OCI-LY3 (cell line): ENCODE results near the gene NCKAP5.

Experiments used
- CTCF ChIP-seq: fragments of 200-600, 300-600 bp; sonication (generic); IDR thresholded peaks from 2 replicates; pipeline ENCODE4 v1.5.1; 2014; ENCODE audit warnings: antibody characterized with exemption, low read length, low read depth
- EZH2phosphoT487 ChIP-seq: fragments of 200-600 bp; shearing (Covaris generic); IDR thresholded peaks from 2 replicates; pipeline ENCODE4 v1.6.1; 2018; ENCODE audit warnings: antibody characterized with exemption, mixed run types, low read depth

- TF ChIP-seq CTCF (no peak), EZH2phosphoT487 (no peak)
Observed at GRCh38 chr2:133461484-133461883, 106.8 kb downstream of the NCKAP5 start.
